PC-3 (cell line): Measurements from ENCODE around the gene EIF5. TPM values are rescaled to one million over a fixed set of nuclear protein-coding genes. Genes with fewer than 3 reads are reported as not detected.

Experiments
- ATAC-seq: fragments of 200-7000 bp; cut with Tn5 transposase; 2 replicates; pipeline ENCODE4 v1.9.1; 2020; ENCODE audit warnings: mild to moderate bottlenecking, moderate library complexity
- BruUV-seq: library from RNA; stranded (reverse); fragments of 400-500 nt; replicated peaks from 2 replicates; lab custom pipeline; 2021; lab: Mats Ljungman, UMichigan
- CTCF ChIA-PET: fragments of 300-600 bp; sonication (Branson Sonifier 250); formaldehyde crosslinking; loops from one replicate; lab custom pipeline; 2022; ENCODE audit warnings: antibody characterized with exemption; lab: Charles Lee
- POLR2A ChIA-PET: fragments of 300-600 bp; sonication (Branson Sonifier 250); formaldehyde crosslinking; loops from one replicate; lab custom pipeline; 2022; ENCODE audit warnings: antibody characterized with exemption; ENCODE audit not compliant: unreplicated experiment; lab: Charles Lee
- DNase-seq: peaks from one replicate; pipeline ENCODE4 v3.0.0-alpha.2; 2015
- H2AFZ ChIP-seq: fragments of 300-600 bp; sonication (generic); 2 replicates; pipeline ENCODE4 v1.6.0; 2016; ENCODE audit warnings: antibody characterized with exemption, low read length
- H3F3A ChIP-seq: fragments of 300-600 bp; sonication (generic); one replicate; pipeline ENCODE4 v1.6.0; 2017; ENCODE audit warnings: antibody characterized with exemption, low read length, control low read depth, mild to moderate bottlenecking; ENCODE audit not compliant: unreplicated experiment
- H3K27ac ChIP-seq: fragments of 300-600 bp; sonication (generic); 2 replicates; pipeline ENCODE4 v1.5.1; 2016; ENCODE audit warnings: mild to moderate bottlenecking, low read length
- H3K27me3 ChIP-seq: fragments of 300-600 bp; sonication (generic); 2 replicates; pipeline ENCODE4 v1.6.1; 2016; ENCODE audit warnings: low read length, mixed read lengths
- H3K36me3 ChIP-seq: fragments of 300-600 bp; sonication (generic); 2 replicates; pipeline ENCODE4 v1.6.1; 2016; ENCODE audit warnings: low read depth, mixed run types, low read length, mixed read lengths
- H3K4me1 ChIP-seq: fragments of 300-600 bp; sonication (generic); 2 replicates; pipeline ENCODE4 v1.5.1; 2016; ENCODE audit warnings: low read length; ENCODE audit not compliant: insufficient read depth
- H3K4me2 ChIP-seq: fragments of 300-600 bp; sonication (generic); 2 replicates; pipeline ENCODE4 v1.6.0; 2016; ENCODE audit warnings: low read length
- H3K4me3 ChIP-seq: fragments of 300-600 bp; sonication (generic); 2 replicates; pipeline ENCODE4 v1.5.1; 2016; ENCODE audit warnings: mild to moderate bottlenecking, low read length, mixed read lengths
- H3K79me2 ChIP-seq: fragments of 300-600 bp; sonication (generic); 2 replicates; pipeline ENCODE4 v1.6.1; 2017; ENCODE audit warnings: low read length, mixed read lengths
- H3K9ac ChIP-seq: fragments of 300-600 bp; sonication (generic); 2 replicates; pipeline ENCODE4 v1.6.0; 2016; ENCODE audit warnings: mild to moderate bottlenecking, low read length
- H3K9me2 ChIP-seq: fragments of 300-600 bp; sonication (generic); replicated peaks from 2 replicates; pipeline ENCODE4 v1.6.1; 2016; ENCODE audit warnings: mixed run types, low read length, mixed read lengths
- H3K9me3 ChIP-seq: fragments of 300-600 bp; sonication (generic); 2 replicates; pipeline ENCODE4 v1.6.1; 2016; ENCODE audit warnings: low read length, mixed read lengths
- H4K20me1 ChIP-seq: fragments of 300-600 bp; sonication (generic); 2 replicates; pipeline ENCODE4 v1.6.1; 2016; ENCODE audit warnings: low read length, mixed read lengths
- CTCF ChIP-seq: fragments of 300-600 bp; sonication (generic); conservative IDR thresholded peaks from 2 replicates; pipeline ENCODE4 v1.5.1; 2017; ENCODE audit warnings: antibody characterized with exemption, low read depth, mild to moderate bottlenecking, low read length
- EZH2 ChIP-seq: fragments of 300-600 bp; sonication (generic); IDR thresholded peaks from one replicate; pipeline ENCODE4 v1.6.1; 2017; ENCODE audit warnings: antibody characterized with exemption, mild to moderate bottlenecking, low read length; ENCODE audit not compliant: unreplicated experiment
- EZH2phosphoT487 ChIP-seq: fragments of 300-600 bp; sonication (generic); IDR thresholded peaks from 2 replicates; pipeline ENCODE4 v1.6.1; 2018; ENCODE audit warnings: mild to moderate bottlenecking, antibody characterized with exemption, low read length, borderline replicate concordance
- intact Hi-C: fragments of 100-400 bp; cut with micrococcal nuclease; formaldehyde crosslinking; loops from 2 replicates; pipeline ENCODE4 v1.9.0; 2023
- total RNA-seq: library from RNA; depleted of rRNA; stranded (reverse); fragments of >200 nt; gene quantifications from 2 replicates; pipeline ENCODE4 v1.2.3, GENCODE V29; 2014; rRNA removed

EIF5 gene
- total RNA-seq, 1 experiment from 2014 or later = 216 TPM

GRCh38 chr14:103393070-103393469 lies 59.0 kb downstream of the EIF5 start:
- H3K27me3 ChIP-seq = no peaks in the 10 kb centered on the region
- DNase-seq (no peak), ATAC-seq (no peak)
- no peak for TF ChIP-seq EZH2
- no peak for TF ChIP-seq EZH2phosphoT487
- no peak for TF ChIP-seq CTCF
- H3K79me2 ChIP-seq = peaks cover 99% of the 10 kb centered on the region
- no TSS peak for BruUV-seq
- H2AFZ ChIP-seq = no peak overlapping the region
- peaks cover 38% of the 10 kb centered on the region for H3K4me1 ChIP-seq
- H3K9ac ChIP-seq = no peak overlapping the region
- no peaks in the 10 kb centered on the region for H3K9me2 ChIP-seq
- H3K27ac ChIP-seq = no peak overlapping the region
- peaks cover 73% of the 10 kb centered on the region for H4K20me1 ChIP-seq
- no peaks in the 10 kb centered on the region for H3K9me3 ChIP-seq
- ChIA-PET POLR2A (no interaction called here), CTCF (no interaction called here)
- peaks cover 8% of the 10 kb centered on the region for H3F3A ChIP-seq
- H3K4me3 ChIP-seq = no peak overlapping the region
- no peak overlapping the region for H3K4me2 ChIP-seq
- H3K36me3 ChIP-seq = no peaks in the 10 kb centered on the region
- intact Hi-C loops = no loop called here

GRCh38 chr14:103393676-103394626 lies 59.9 kb downstream of the EIF5 start:
- H2AFZ ChIP-seq = no peak overlapping the region
- peak; percentile 58 for DNase-seq
- H3K4me3 ChIP-seq = no peak overlapping the region
- H3K27me3 ChIP-seq = no peaks in the 10 kb centered on the region
- no peaks in the 10 kb centered on the region for H3K36me3 ChIP-seq
- H3K9me3 ChIP-seq = no peaks in the 10 kb centered on the region
- intact Hi-C loops = no loop called here
- H3K79me2 ChIP-seq = peaks cover 99% of the 10 kb centered on the region
- H3K4me1 ChIP-seq = peaks cover 40% of the 10 kb centered on the region
- CTCF ChIA-PET = interaction anchor here (0.6 kb wide), 1 partner anchor 879 kb away, joined by 3 read pairs; no protein-coding TSS in a partner anchor
- no peak for ATAC-seq
- peaks cover 74% of the 10 kb centered on the region for H4K20me1 ChIP-seq
- POLR2A ChIA-PET = no interaction called here
- TF ChIP-seq EZH2phosphoT487 = no peak
- peak; percentile 75 for TF ChIP-seq CTCF
- peaks cover 8% of the 10 kb centered on the region for H3F3A ChIP-seq
- no peak overlapping the region for H3K27ac ChIP-seq
- no TSS peak for BruUV-seq
- H3K9me2 ChIP-seq = no peaks in the 10 kb centered on the region
- H3K4me2 ChIP-seq = no peak overlapping the region
- no peak overlapping the region for H3K9ac ChIP-seq

Other genes with a start within 250 kb of the EIF5 start
- gene EXOC3L4, start 239.5 kb upstream of the EIF5 start, total RNA-seq = 1.4 and 2.0 TPM in 2 replicates
- 80.7 and 87.3 TPM in 2 replicates for gene TNFAIP2, start 210.8 kb upstream of the EIF5 start, total RNA-seq
- 69.9 and 73.4 TPM in 2 replicates for gene MARK3, start 51.2 kb downstream of the EIF5 start, total RNA-seq
- gene CKB, start 188.6 kb downstream of the EIF5 start, total RNA-seq = 299 and 324 TPM in 2 replicates
- 51.2 and 72.9 TPM in 2 replicates for gene TRMT61A, start 195.0 kb downstream of the EIF5 start, total RNA-seq
- gene BAG5, start 228.4 kb downstream of the EIF5 start, total RNA-seq = 28.1 and 33.0 TPM in 2 replicates
- 52.7 and 62.3 TPM in 2 replicates for gene COA8, start 228.7 kb downstream of the EIF5 start, total RNA-seq